ENCODE results near the gene JDP2.

JDP2 gene

GRCh38 chr14:75450381-75451276, 22.8 kb downstream of the JDP2 start:
- no peak for TF ChIP-seq POLR2A (IDR thresholded peaks at IDR 0.05; ENCODE audit: low read depth, low read length)
- DNase-seq (ENCODE audit: insufficient read length, low spot score) = no peak
- FAIRE-seq = peak; percentile 41

GRCh38 chr14:75452324-75452723, 24.5 kb downstream of the JDP2 start:
- DNase-seq (ENCODE audit: insufficient read length, low spot score) = no peak
- TF ChIP-seq POLR2A (IDR thresholded peaks at IDR 0.05; ENCODE audit: low read depth, low read length) = no peak
- FAIRE-seq = no peak

GRCh38 chr14:75452900-75453816, 25.3 kb downstream of the JDP2 start:
- FAIRE-seq (no peak), DNase-seq (ENCODE audit: insufficient read length, low spot score) (peak; percentile 33)
- no peak for TF ChIP-seq POLR2A (IDR thresholded peaks at IDR 0.05; ENCODE audit: low read depth, low read length)

GRCh38 chr14:75453817-75454434, 26.1 kb downstream of the JDP2 start:
- DNase-seq (ENCODE audit: insufficient read length, low spot score) (no peak), FAIRE-seq (no peak)
- no peak for TF ChIP-seq POLR2A (IDR thresholded peaks at IDR 0.05; ENCODE audit: low read depth, low read length)

GRCh38 chr14:75454963-75455546, 27.2 kb downstream of the JDP2 start:
- no peak for DNase-seq (ENCODE audit: insufficient read length, low spot score)
- no peak for FAIRE-seq
- no peak for TF ChIP-seq POLR2A (IDR thresholded peaks at IDR 0.05; ENCODE audit: low read depth, low read length)

GRCh38 chr14:75456069-75456996, 28.5 kb downstream of the JDP2 start:
- DNase-seq (ENCODE audit: insufficient read length, low spot score) (no peak), FAIRE-seq (no peak)
- TF ChIP-seq POLR2A (IDR thresholded peaks at IDR 0.05; ENCODE audit: low read depth, low read length) = no peak

- no peak for FAIRE-seq
Measured at GRCh38 chr14:75456997-75457335, 29.1 kb downstream of the JDP2 start.

GRCh38 chr14:75457648-75458165, 29.9 kb downstream of the JDP2 start:
- no peak for DNase-seq (ENCODE audit: insufficient read length, low spot score)
- TF ChIP-seq POLR2A (IDR thresholded peaks at IDR 0.05; ENCODE audit: low read depth, low read length) = no peak
- FAIRE-seq = no peak

More at GRCh38 chr14:75456997-75457335, 29.1 kb downstream of the JDP2 start:
- DNase-seq (ENCODE audit: insufficient read length, low spot score) = no peak
- no peak for TF ChIP-seq POLR2A (IDR thresholded peaks at IDR 0.05; ENCODE audit: low read depth, low read length)

GRCh38 chr14:75458305-75458704, 30.5 kb downstream of the JDP2 start:
- no peak for TF ChIP-seq POLR2A (IDR thresholded peaks at IDR 0.05; ENCODE audit: low read depth, low read length)
- DNase-seq (ENCODE audit: insufficient read length, low spot score) (no peak), FAIRE-seq (no peak)

GRCh38 chr14:75459099-75459741, 31.4 kb downstream of the JDP2 start:
- FAIRE-seq = no peak
- DNase-seq (ENCODE audit: insufficient read length, low spot score) = no peak

GRCh38 chr14:75459791-75460190, 32.0 kb downstream of the JDP2 start:
- FAIRE-seq (no peak), DNase-seq (ENCODE audit: insufficient read length, low spot score) (no peak)
- no peak for TF ChIP-seq POLR2A (IDR thresholded peaks at IDR 0.05; ENCODE audit: low read depth, low read length)

More at GRCh38 chr14:75459099-75459741, 31.4 kb downstream of the JDP2 start:
- no peak for TF ChIP-seq POLR2A (IDR thresholded peaks at IDR 0.05; ENCODE audit: low read depth, low read length)

GRCh38 chr14:75460394-75460793, 32.6 kb downstream of the JDP2 start:
- no peak for TF ChIP-seq POLR2A (IDR thresholded peaks at IDR 0.05; ENCODE audit: low read depth, low read length)
- DNase-seq (ENCODE audit: insufficient read length, low spot score) (no peak), FAIRE-seq (no peak)
